ENCODE data around the gene GTF3C1. TPM values are rescaled to one million over a fixed set of nuclear protein-coding genes. Genes with fewer than 3 reads are reported as not detected.
"Not testable (repeated sequence)": the region's sequence is repeated elsewhere in the genome, so short reads cannot be mapped to it uniquely, and the experiment has no call there.

GTF3C1 gene
- total RNA-seq, result 44.9 and 60.1 TPM in 2 replicates

- peak; percentile 99 to 100 for DNase-seq (ENCODE audit: low read depth in 2 of 2)
These were observed at the start of gene GTF3C1, which contains the start of gene KATNIP for GRCh38 chr16:27549746-27550581. TSS of gene GTF3C1 (minus strand) at chr16:27549913. CDS start at chr16:27549890, 23 bp downstream. TSS of gene KATNIP (plus strand) at chr16:27550144. CDS start at chr16:27550171, 27 bp downstream.

- no peak for DNase-seq (ENCODE audit: low read depth in 2 of 2)
These were observed 49.3 kb upstream of the GTF3C1 start for GRCh38 chr16:27598931-27599565.

- DNase-seq (ENCODE audit: low read depth in 2 of 2), result no peak
These were observed 48.5 kb upstream of the GTF3C1 start for GRCh38 chr16:27598220-27598619.

GRCh38 chr16:27597361-27597760, 47.6 kb upstream of the GTF3C1 start:
- DNase-seq (ENCODE audit: low read depth in 2 of 2), result no peak

GRCh38 chr16:27596411-27596810, 46.7 kb upstream of the GTF3C1 start:
- no peak for DNase-seq (ENCODE audit: low read depth in 2 of 2)

GRCh38 chr16:27595993-27596392, 46.3 kb upstream of the GTF3C1 start:
- peak in 1 of 2 donors; percentile 12 for DNase-seq (ENCODE audit: low read depth in 2 of 2)

- DNase-seq (ENCODE audit: low read depth in 2 of 2), result no peak
These were observed 45.8 kb upstream of the GTF3C1 start for GRCh38 chr16:27595475-27595874.

- DNase-seq (ENCODE audit: low read depth in 2 of 2), result no peak
These were observed 42.1 kb upstream of the GTF3C1 start for GRCh38 chr16:27591837-27592236.

GRCh38 chr16:27588057-27588456, 38.3 kb upstream of the GTF3C1 start:
- DNase-seq (ENCODE audit: low read depth in 2 of 2), result no peak

- no peak for DNase-seq (ENCODE audit: low read depth in 2 of 2)
These were observed 37.0 kb upstream of the GTF3C1 start for GRCh38 chr16:27586711-27587110.

- DNase-seq (ENCODE audit: low read depth in 2 of 2), result no peak
These were observed 35.5 kb upstream of the GTF3C1 start for GRCh38 chr16:27585200-27585599.

GRCh38 chr16:27583634-27584033, 33.9 kb upstream of the GTF3C1 start:
- DNase-seq (ENCODE audit: low read depth in 2 of 2), result no peak

GRCh38 chr16:27582883-27583282, 33.2 kb upstream of the GTF3C1 start:
- no peak for DNase-seq (ENCODE audit: low read depth in 2 of 2)

GRCh38 chr16:27579087-27579980, 29.6 kb upstream of the GTF3C1 start:
- DNase-seq (ENCODE audit: low read depth in 2 of 2), result no peak

- no peak for DNase-seq (ENCODE audit: low read depth in 2 of 2)
These were observed 27.0 kb upstream of the GTF3C1 start for GRCh38 chr16:27576729-27577128.

- no peak for DNase-seq (ENCODE audit: low read depth in 2 of 2)
These were observed 23.0 kb upstream of the GTF3C1 start for GRCh38 chr16:27572711-27573110.

- DNase-seq (ENCODE audit: low read depth in 2 of 2), result no peak
These were observed 22.0 kb upstream of the GTF3C1 start for GRCh38 chr16:27571433-27572326.

- DNase-seq (ENCODE audit: low read depth in 2 of 2), result not testable (repeated sequence)
These were observed 21.3 kb upstream of the GTF3C1 start for GRCh38 chr16:27570986-27571385.

GRCh38 chr16:27568077-27568476, 18.4 kb upstream of the GTF3C1 start:
- DNase-seq (ENCODE audit: low read depth in 2 of 2), result no peak

- no peak for DNase-seq (ENCODE audit: low read depth in 2 of 2)
These were observed 16.7 kb upstream of the GTF3C1 start for GRCh38 chr16:27566417-27566816.

GRCh38 chr16:27564224-27564623, 14.5 kb upstream of the GTF3C1 start:
- no peak for DNase-seq (ENCODE audit: low read depth in 2 of 2)

All from lung microvascular endothelial cell (primary cell).